ENCODE measurements around the gene AFF3.
"Not testable (repeated sequence)": the region's sequence is repeated elsewhere in the genome, so short reads cannot be mapped to it uniquely, and the experiment has no call there.

Gene AFF3

GRCh38 chr2:99672766-99673350 is 469.5 kb downstream of the AFF3 start:
- DNase-seq (ENCODE audit: low read depth in 2 of 2) = no peak

GRCh38 chr2:99670768-99671734 is 471.3 kb downstream of the AFF3 start:
- no peak for DNase-seq (ENCODE audit: low read depth in 2 of 2)

GRCh38 chr2:99666256-99666655 is 476.1 kb downstream of the AFF3 start:
- no peak for DNase-seq (ENCODE audit: low read depth in 2 of 2)

GRCh38 chr2:99663641-99664040 is 478.7 kb downstream of the AFF3 start:
- no peak for DNase-seq (ENCODE audit: low read depth in 2 of 2)

GRCh38 chr2:99662761-99663341 is 479.5 kb downstream of the AFF3 start:
- no peak for DNase-seq (ENCODE audit: low read depth in 2 of 2)

- not testable (repeated sequence) for DNase-seq (ENCODE audit: low read depth in 2 of 2)
These were observed 480.6 kb downstream of the AFF3 start for GRCh38 chr2:99661761-99662160.

- no peak for DNase-seq (ENCODE audit: low read depth in 2 of 2)
These were observed 481.6 kb downstream of the AFF3 start for GRCh38 chr2:99660616-99661406.

GRCh38 chr2:99659874-99660273 is 482.5 kb downstream of the AFF3 start:
- no peak for DNase-seq (ENCODE audit: low read depth in 2 of 2)

GRCh38 chr2:99657691-99658258 is 484.6 kb downstream of the AFF3 start:
- DNase-seq (ENCODE audit: low read depth in 2 of 2) = no peak

- no peak for DNase-seq (ENCODE audit: low read depth in 2 of 2)
These were observed 485.4 kb downstream of the AFF3 start for GRCh38 chr2:99656994-99657393.

GRCh38 chr2:99653433-99653832 is 489.0 kb downstream of the AFF3 start:
- no peak for DNase-seq (ENCODE audit: low read depth in 2 of 2)

GRCh38 chr2:99652862-99653261 is 489.5 kb downstream of the AFF3 start:
- DNase-seq (ENCODE audit: low read depth in 2 of 2) = no peak

- no peak for DNase-seq (ENCODE audit: low read depth in 2 of 2)
These were observed 490.3 kb downstream of the AFF3 start for GRCh38 chr2:99651930-99652670.

- DNase-seq (ENCODE audit: low read depth in 2 of 2) = no peak
These were observed 493.2 kb downstream of the AFF3 start for GRCh38 chr2:99648906-99649789.

- no peak for DNase-seq (ENCODE audit: low read depth in 2 of 2)
These were observed 494.1 kb downstream of the AFF3 start for GRCh38 chr2:99648178-99648844.

GRCh38 chr2:99645960-99646359 is 496.4 kb downstream of the AFF3 start:
- DNase-seq (ENCODE audit: low read depth in 2 of 2) = no peak

- DNase-seq (ENCODE audit: low read depth in 2 of 2) = no peak
These were observed 498.0 kb downstream of the AFF3 start for GRCh38 chr2:99644419-99644787.

GRCh38 chr2:99643787-99644418 is 498.5 kb downstream of the AFF3 start:
- no peak for DNase-seq (ENCODE audit: low read depth in 2 of 2)

- no peak for DNase-seq (ENCODE audit: low read depth in 2 of 2)
These were observed 500.4 kb downstream of the AFF3 start for GRCh38 chr2:99641999-99642398.

Data from stimulated activated CD8-positive, alpha-beta memory T cell treated with anti-CD3 and anti-CD28 coated beads, Interleukin-2, amount 100 ng/mL, for 48 hours (primary cell).